Subcutaneous adipose tissue (tissue), 4 donors: ENCODE measurements around the gene CLN6. TPM values are rescaled to one million over a fixed set of nuclear protein-coding genes. Genes with fewer than 3 reads are reported as not detected.

Experiments used
- total RNA-seq, 4 donors: library from RNA; depleted of rRNA; stranded (reverse); fragments of >200 nt; gene quantifications; one replicate each; pipeline ENCODE4 v1.1.0, GENCODE V29; 2016
- TF ChIP-seq, protein P1 (sequence below): fragments of 450-650 bp; IDR thresholded peaks from one replicate; pipeline ENCODE4 v1.5.1; 2016; ENCODE audit warnings: low read depth, mild to moderate bottlenecking, control low read depth, antibody characterized with exemption, moderate library complexity

The CLN6 gene
- total RNA-seq, 4 donors from 2014 or later: 10.1 to 21.9 (median 17.2) TPM

- TF ChIP-seq, protein P1, sequence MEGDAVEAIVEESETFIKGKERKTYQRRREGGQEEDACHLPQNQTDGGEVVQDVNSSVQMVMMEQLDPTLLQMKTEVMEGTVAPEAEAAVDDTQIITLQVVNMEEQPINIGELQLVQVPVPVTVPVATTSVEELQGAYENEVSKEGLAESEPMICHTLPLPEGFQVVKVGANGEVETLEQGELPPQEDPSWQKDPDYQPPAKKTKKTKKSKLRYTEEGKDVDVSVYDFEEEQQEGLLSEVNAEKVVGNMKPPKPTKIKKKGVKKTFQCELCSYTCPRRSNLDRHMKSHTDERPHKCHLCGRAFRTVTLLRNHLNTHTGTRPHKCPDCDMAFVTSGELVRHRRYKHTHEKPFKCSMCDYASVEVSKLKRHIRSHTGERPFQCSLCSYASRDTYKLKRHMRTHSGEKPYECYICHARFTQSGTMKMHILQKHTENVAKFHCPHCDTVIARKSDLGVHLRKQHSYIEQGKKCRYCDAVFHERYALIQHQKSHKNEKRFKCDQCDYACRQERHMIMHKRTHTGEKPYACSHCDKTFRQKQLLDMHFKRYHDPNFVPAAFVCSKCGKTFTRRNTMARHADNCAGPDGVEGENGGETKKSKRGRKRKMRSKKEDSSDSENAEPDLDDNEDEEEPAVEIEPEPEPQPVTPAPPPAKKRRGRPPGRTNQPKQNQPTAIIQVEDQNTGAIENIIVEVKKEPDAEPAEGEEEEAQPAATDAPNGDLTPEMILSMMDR: no peak
Observed at GRCh38 chr15:68252925-68253534, 23.5 kb upstream of the CLN6 start.

DNA sequence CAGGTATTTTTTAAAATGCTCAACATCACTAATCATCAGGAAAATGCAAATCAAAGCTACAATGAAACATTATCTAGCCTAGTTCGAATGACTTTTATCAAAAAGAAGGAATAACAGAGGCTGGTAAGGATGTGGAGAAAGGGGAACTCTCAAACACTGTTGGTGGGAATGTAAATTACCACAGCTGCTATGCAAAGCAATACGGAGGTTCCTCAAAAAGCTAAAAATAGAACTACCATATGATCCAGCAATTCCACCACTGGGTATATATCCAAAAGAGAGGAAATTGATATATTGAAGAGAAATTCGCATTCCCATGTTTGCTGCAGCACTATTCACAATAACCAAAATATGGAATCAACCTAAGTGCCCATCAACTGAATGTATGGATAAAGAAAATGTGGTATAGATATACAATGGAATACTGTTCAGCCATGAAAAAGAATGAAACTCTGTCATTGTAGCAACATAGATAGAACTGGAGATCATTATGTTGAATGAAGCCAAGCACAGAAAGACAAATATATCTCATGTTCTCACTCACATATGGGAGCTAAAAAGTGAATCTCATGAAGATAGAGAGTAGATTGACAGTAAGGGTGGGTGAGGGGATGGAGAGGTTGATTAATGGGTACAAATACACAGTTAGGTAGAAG lies 19.7 kb upstream of the CLN6 start:
- TF ChIP-seq, protein P1: no peak

- TF ChIP-seq, protein P1: no peak
Observed at GRCh38 chr15:68244235-68244634, 14.7 kb upstream of the CLN6 start.

DNA sequence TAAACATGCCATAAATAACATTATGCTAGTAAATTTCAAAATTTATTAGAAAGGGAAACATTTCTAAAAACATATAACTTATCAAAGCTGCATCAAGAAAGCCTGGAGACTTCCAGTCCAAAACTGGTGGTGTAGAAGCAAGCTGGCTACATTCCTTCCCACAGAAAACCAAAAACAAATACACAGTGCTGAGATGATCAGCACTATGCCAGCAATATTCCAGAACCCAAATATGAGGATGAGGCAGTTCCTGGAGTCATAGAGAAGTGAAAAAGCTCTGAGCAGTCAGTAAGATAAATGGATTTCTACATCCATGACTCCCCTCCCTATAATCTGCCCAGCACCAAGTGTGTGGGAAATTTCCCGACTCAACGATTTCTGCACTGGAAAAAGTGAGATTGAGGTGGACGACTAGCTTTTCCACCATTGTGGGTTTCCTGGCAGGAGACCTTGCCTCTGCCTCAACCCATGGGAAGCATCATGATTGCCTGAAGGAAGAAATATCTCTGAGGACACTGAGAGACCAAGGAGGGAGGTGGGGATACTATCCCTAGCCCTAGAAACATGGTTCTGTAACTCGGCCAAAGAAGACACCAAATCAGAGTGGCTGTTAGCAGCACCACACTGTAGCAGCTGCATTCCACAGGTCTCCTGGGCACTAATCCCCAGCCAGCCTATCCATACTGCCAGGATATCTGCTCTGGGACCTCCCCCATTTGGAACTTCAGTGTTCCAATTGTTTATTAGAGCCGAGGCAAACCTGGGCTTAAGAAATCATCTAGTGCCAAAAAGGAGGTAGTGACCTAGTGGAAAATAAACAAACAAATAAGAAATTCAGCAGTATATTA lies 11.8 kb upstream of the CLN6 start:
- TF ChIP-seq, protein P1: no peak

GRCh38 chr15:68239025-68239424 lies 9.5 kb upstream of the CLN6 start:
- TF ChIP-seq, protein P1: no peak

DNA sequence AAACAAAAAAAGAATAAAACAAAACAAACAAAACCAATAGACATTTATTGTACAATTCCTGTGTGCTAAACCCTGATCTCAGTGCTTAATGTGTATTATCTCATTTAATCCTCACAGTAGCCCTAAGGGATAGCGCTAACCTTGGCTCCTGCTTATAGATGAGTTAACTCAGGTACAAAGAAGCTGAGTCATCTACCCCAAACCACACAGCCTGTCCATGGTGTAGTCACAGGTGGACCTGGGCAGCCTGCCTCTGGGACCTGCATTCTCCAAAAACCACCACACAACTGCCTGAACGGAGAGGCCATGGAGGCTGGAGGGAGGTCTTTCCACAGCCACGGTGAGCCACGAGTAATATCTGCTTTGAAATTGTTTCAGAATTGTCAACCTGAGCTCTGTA lies 5.5 kb upstream of the CLN6 start:
- TF ChIP-seq, protein P1: no peak

DNA sequence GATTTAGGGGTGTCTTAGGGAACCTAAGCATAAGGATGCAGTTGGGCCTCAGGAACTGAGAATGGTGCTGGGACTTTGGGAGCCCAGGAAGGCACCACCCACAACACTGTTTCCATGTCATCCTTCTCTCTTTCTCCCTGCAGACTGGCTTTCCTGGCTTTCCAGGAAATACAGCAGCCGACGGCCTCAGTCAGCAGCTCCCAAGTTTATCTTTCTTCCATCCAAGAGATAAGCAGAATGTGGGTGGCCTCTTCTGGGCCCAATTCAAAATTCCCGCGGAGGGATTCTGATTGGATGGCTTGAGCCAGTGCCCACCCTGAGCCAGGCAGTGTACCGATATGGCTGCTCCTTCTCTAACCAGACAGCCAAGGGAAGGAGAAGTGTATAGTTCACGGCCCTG lies 4.5 kb upstream of the CLN6 start:
- TF ChIP-seq, protein P1: no peak
